ENCODE data around the gene PRPH2.
A peak's percentile ranks its signal among the peaks of the same experiment; 100 is the strongest.

Gene PRPH2

DNA sequence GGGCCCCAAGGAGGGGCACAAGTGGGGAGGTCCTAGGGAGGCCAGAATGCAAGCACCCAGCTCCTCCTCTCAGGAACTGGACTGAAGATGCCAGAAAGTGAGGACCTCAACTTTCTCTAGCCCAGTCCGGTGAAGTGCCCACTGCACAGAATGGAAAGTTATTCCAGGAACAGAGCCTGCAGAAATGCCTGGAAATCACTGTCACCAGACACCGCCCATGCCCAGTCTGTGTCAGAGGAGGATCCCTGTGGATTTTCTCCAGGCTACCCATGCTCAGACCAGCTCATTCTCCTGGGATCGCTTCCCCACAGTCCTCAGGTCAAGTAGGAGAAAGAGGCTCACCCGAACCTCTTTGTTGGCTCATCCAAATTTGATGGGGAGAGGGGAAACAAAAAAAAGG lies 6.5 kb downstream of the PRPH2 start:
- Histone ChIP-seq H4K20me1 (ENCODE audit: insufficient read depth, low read length, poor library complexity, severe bottlenecking) (no peaks in the 10 kb centered on the region), H2AFZ (ENCODE audit: low read length) (no peak overlapping the region), H3K27me3 (ENCODE audit: insufficient read depth, low read length, poor library complexity, severe bottlenecking) (no peaks in the 10 kb centered on the region), H3K79me2 (ENCODE audit: insufficient read depth, low read length) (no peaks in the 10 kb centered on the region), H3K9me3 (ENCODE audit: insufficient read depth, low read depth, low read length) (no peaks in the 10 kb centered on the region), H3K4me1 (ENCODE audit: insufficient read depth, low read length, poor library complexity, severe bottlenecking) (no peaks in the 10 kb centered on the region), H3K36me3 (ENCODE audit: insufficient read depth, low read length) (no peaks in the 10 kb centered on the region), H3K9me2 (replicated peaks; ENCODE audit: low read depth, low read length) (no peaks in the 10 kb centered on the region), H3K9ac (ENCODE audit: low read depth, low read length, poor library complexity, severe bottlenecking) (no peak overlapping the region), H3K4me3 (ENCODE audit: low read length, poor library complexity, severe bottlenecking) (no peak overlapping the region), H3K4me2 (ENCODE audit: low read depth, low read length, poor library complexity, severe bottlenecking) (no peak overlapping the region), H3F3A (ENCODE audit: low read depth) (no peaks in the 10 kb centered on the region)
- TF ChIP-seq EZH2phosphoT487 (IDR thresholded peaks at IDR 0.05; ENCODE audit: borderline replicate concordance), result no peak
- TF ChIP-seq, protein P1, sequence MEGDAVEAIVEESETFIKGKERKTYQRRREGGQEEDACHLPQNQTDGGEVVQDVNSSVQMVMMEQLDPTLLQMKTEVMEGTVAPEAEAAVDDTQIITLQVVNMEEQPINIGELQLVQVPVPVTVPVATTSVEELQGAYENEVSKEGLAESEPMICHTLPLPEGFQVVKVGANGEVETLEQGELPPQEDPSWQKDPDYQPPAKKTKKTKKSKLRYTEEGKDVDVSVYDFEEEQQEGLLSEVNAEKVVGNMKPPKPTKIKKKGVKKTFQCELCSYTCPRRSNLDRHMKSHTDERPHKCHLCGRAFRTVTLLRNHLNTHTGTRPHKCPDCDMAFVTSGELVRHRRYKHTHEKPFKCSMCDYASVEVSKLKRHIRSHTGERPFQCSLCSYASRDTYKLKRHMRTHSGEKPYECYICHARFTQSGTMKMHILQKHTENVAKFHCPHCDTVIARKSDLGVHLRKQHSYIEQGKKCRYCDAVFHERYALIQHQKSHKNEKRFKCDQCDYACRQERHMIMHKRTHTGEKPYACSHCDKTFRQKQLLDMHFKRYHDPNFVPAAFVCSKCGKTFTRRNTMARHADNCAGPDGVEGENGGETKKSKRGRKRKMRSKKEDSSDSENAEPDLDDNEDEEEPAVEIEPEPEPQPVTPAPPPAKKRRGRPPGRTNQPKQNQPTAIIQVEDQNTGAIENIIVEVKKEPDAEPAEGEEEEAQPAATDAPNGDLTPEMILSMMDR (conservative IDR thresholded peaks at IDR 0.05; ENCODE audit: low read length), result no peak

DNA sequence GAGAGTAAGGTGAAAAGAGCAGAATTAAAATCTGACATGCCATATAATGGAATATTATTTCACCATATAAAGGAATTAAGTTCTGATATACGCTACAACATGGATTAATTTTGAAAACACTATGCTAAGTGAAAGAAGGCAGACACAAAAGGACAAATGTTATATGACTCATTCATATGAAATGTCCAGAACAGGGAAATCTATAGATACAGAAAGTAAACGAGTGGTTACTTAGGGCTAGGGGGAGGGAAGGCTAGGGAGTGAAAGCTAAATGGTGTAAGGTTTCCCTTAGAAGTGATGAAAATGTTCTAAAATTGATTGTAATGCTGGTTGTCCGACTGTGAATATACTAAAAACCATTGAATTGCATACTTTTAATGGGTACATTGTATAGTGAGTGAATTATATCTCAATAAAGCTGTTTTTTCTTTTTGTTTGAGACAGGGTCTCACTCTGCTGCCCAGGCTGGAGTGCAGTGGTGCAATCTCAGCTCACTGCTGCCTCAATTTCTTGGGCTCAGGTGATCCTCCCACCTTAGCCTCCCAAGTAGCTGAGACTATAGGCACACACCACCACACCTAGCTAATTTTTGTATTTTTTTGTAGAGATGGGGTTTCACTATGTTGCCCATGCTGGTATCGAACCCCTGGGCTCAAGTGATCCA lies 8.2 kb downstream of the PRPH2 start:
- Histone ChIP-seq H3K27me3 (ENCODE audit: insufficient read depth, low read length, poor library complexity, severe bottlenecking) (no peaks in the 10 kb centered on the region), H3K4me2 (ENCODE audit: low read depth, low read length, poor library complexity, severe bottlenecking) (no peak overlapping the region), H3K9ac (ENCODE audit: low read depth, low read length, poor library complexity, severe bottlenecking) (no peak overlapping the region), H2AFZ (ENCODE audit: low read length) (no peak overlapping the region), H3K4me1 (ENCODE audit: insufficient read depth, low read length, poor library complexity, severe bottlenecking) (no peaks in the 10 kb centered on the region), H3K79me2 (ENCODE audit: insufficient read depth, low read length) (no peaks in the 10 kb centered on the region), H3K36me3 (ENCODE audit: insufficient read depth, low read length) (no peaks in the 10 kb centered on the region), H3K4me3 (ENCODE audit: low read length, poor library complexity, severe bottlenecking) (no peak overlapping the region), H3K9me3 (ENCODE audit: insufficient read depth, low read depth, low read length) (no peaks in the 10 kb centered on the region), H3F3A (ENCODE audit: low read depth) (no peaks in the 10 kb centered on the region), H4K20me1 (ENCODE audit: insufficient read depth, low read length, poor library complexity, severe bottlenecking) (no peaks in the 10 kb centered on the region), H3K9me2 (replicated peaks; ENCODE audit: low read depth, low read length) (no peaks in the 10 kb centered on the region)
- TF ChIP-seq, protein P1 (conservative IDR thresholded peaks at IDR 0.05; ENCODE audit: low read length), result no peak
- TF ChIP-seq EZH2phosphoT487 (IDR thresholded peaks at IDR 0.05; ENCODE audit: borderline replicate concordance), result no peak

DNA sequence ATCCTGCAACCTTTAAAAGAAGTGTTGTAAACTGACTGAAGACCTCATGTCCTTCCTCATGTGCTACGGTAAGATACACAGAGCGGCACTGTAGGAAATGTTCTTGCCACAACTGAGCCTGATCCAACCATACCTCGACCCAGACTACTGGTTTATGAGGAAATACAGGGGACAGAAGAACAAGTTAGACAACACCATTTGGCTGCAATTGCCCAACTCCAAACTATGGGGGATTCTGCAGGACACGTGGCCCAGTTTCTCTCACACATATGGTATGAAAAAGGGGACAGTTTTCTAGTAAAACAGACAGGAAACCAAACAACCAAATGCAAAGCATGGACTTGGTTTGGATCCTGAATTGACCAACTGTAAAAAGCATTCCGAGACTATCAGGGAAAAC lies 10.5 kb downstream of the PRPH2 start:
- Histone ChIP-seq H3K27me3 (ENCODE audit: insufficient read depth, low read length, poor library complexity, severe bottlenecking) (no peaks in the 10 kb centered on the region), H4K20me1 (ENCODE audit: insufficient read depth, low read length, poor library complexity, severe bottlenecking) (no peaks in the 10 kb centered on the region), H3K9me2 (replicated peaks; ENCODE audit: low read depth, low read length) (no peaks in the 10 kb centered on the region), H3K79me2 (ENCODE audit: insufficient read depth, low read length) (no peaks in the 10 kb centered on the region), H3K36me3 (ENCODE audit: insufficient read depth, low read length) (no peaks in the 10 kb centered on the region), H3K9me3 (ENCODE audit: insufficient read depth, low read depth, low read length) (no peaks in the 10 kb centered on the region), H2AFZ (ENCODE audit: low read length) (0 out of 2 replicates have a peak overlapping the region, but pooled peaks have one; percentile 39), H3K4me3 (ENCODE audit: low read length, poor library complexity, severe bottlenecking) (no peak overlapping the region), H3F3A (ENCODE audit: low read depth) (no peaks in the 10 kb centered on the region), H3K4me1 (ENCODE audit: insufficient read depth, low read length, poor library complexity, severe bottlenecking) (no peaks in the 10 kb centered on the region), H3K4me2 (ENCODE audit: low read depth, low read length, poor library complexity, severe bottlenecking) (no peak overlapping the region), H3K9ac (ENCODE audit: low read depth, low read length, poor library complexity, severe bottlenecking) (no peak overlapping the region)
- TF ChIP-seq EZH2phosphoT487 (IDR thresholded peaks at IDR 0.05; ENCODE audit: borderline replicate concordance), result no peak
- TF ChIP-seq, protein P1 (conservative IDR thresholded peaks at IDR 0.05; ENCODE audit: low read length), result no peak
